MM.1S (cell line): ENCODE results near the gene CERS6.

ENCODE experiments used
- DNase-seq: peaks from one replicate; pipeline ENCODE4 v3.0.0-alpha.2; 2015
- H2AFZ ChIP-seq: fragments of 300-600 bp; sonication (generic); 2 replicates; pipeline ENCODE4 v1.6.0; 2016; ENCODE audit warnings: antibody characterized with exemption, low read length
- H3F3A ChIP-seq: fragments of 300-600 bp; sonication (generic); 2 replicates; pipeline ENCODE4 v1.6.1; 2016; ENCODE audit warnings: mild to moderate bottlenecking, antibody characterized with exemption, low read length, moderate library complexity, mixed read lengths; ENCODE audit not compliant: insufficient read depth
- H3K27ac ChIP-seq: fragments of 300-600 bp; sonication (generic); 2 replicates; pipeline ENCODE4 v1.5.1; 2016; ENCODE audit warnings: mild to moderate bottlenecking, low read length
- H3K27me3 ChIP-seq: fragments of 300-600 bp; sonication (generic); replicated peaks from 2 replicates; pipeline ENCODE4 v1.6.0; 2016; ENCODE audit warnings: low read length; ENCODE audit not compliant: insufficient read depth
- H3K36me3 ChIP-seq: fragments of 300-600 bp; sonication (generic); replicated peaks from 2 replicates; pipeline ENCODE4 v1.6.1; 2016; ENCODE audit warnings: mild to moderate bottlenecking, low read length, mixed read lengths; ENCODE audit not compliant: insufficient read depth
- H3K4me1 ChIP-seq: fragments of 300-600 bp; sonication (generic); 2 replicates; pipeline ENCODE4 v1.6.1; 2016; ENCODE audit warnings: low read length, mixed read lengths
- H3K4me2 ChIP-seq: fragments of 300-600 bp; sonication (generic); 2 replicates; pipeline ENCODE4 v1.6.0; 2016; ENCODE audit warnings: low read depth, low read length
- H3K4me3 ChIP-seq: fragments of 300-600 bp; sonication (generic); 2 replicates; pipeline ENCODE4 v1.5.1; 2016; ENCODE audit warnings: low read length, mixed read lengths
- H3K79me2 ChIP-seq: fragments of 300-600 bp; sonication (generic); 2 replicates; pipeline ENCODE4 v1.6.1; 2016; ENCODE audit warnings: mixed run types, low read length, mixed read lengths
- H3K9ac ChIP-seq: fragments of 300-600 bp; sonication (generic); 2 replicates; pipeline ENCODE4 v1.6.1; 2016; ENCODE audit warnings: low read length, mixed read lengths
- H3K9me2 ChIP-seq: fragments of 300-600 bp; sonication (generic); replicated peaks from 2 replicates; pipeline ENCODE4 v1.6.1; 2016; ENCODE audit warnings: mild to moderate bottlenecking, low read length, mixed read lengths; ENCODE audit not compliant: insufficient read depth
- H3K9me3 ChIP-seq: fragments of 300-600 bp; sonication (generic); replicated peaks from 2 replicates; pipeline ENCODE4 v1.6.1; 2016; ENCODE audit warnings: mild to moderate bottlenecking, low read length, mixed read lengths; ENCODE audit not compliant: insufficient read depth
- H4K20me1 ChIP-seq: fragments of 300-600 bp; sonication (generic); 2 replicates; pipeline ENCODE4 v1.6.1; 2016; ENCODE audit warnings: mild to moderate bottlenecking, low read length, moderate library complexity, mixed read lengths; ENCODE audit not compliant: insufficient read depth
- EZH2 ChIP-seq: fragments of 300-600 bp; sonication (generic); optimal IDR thresholded peaks from 2 replicates; pipeline ENCODE3; 2017; ENCODE audit warnings: low read depth, mild to moderate bottlenecking, antibody characterized with exemption, low read length, mixed read lengths
- EZH2phosphoT487 ChIP-seq: fragments of 300-600 bp; sonication (generic); IDR thresholded peaks from 2 replicates; pipeline ENCODE4 v1.6.1; 2018; ENCODE audit warnings: antibody characterized with exemption, low read length
- TF ChIP-seq, protein P1 (sequence below): fragments of 300-600 bp; sonication (generic); IDR thresholded peaks from 2 replicates; pipeline ENCODE4 v1.5.1; 2016; ENCODE audit warnings: antibody characterized with exemption, low read length, mixed read lengths

The CERS6 gene

DNA sequence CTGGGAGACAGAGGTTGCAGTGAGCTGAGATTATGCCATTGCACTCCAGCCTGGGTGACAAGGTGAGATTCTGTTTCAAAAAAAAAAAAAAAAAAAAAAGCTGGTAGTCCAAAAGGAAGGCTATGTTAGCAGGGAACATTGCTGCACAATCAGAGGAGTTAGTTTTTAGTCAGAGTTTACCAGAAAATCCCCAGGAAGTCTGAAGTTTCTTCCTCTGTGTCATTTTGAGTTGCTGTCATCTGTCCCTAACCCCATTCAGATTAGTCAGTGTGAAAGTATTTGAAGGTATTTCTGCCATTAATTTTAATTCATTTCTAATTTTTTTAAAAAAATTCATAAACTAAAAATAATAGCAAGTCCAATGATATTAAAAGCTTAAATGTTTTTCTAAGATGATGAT, 33.5 kb upstream of the CERS6 start:
- no peak for DNase-seq
- Histone ChIP-seq H3K4me2 (no peak overlapping the region), H4K20me1 (no peaks in the 10 kb centered on the region), H3F3A (no peaks in the 10 kb centered on the region), H2AFZ (no peak overlapping the region), H3K36me3 (no peaks in the 10 kb centered on the region), H3K27me3 (no peaks in the 10 kb centered on the region), H3K9me3 (no peaks in the 10 kb centered on the region), H3K9ac (no peak overlapping the region), H3K4me1 (no peaks in the 10 kb centered on the region), H3K4me3 (no peak overlapping the region), H3K79me2 (no peaks in the 10 kb centered on the region), H3K27ac (no peak overlapping the region), H3K9me2 (no peaks in the 10 kb centered on the region)
- TF ChIP-seq, protein P1, sequence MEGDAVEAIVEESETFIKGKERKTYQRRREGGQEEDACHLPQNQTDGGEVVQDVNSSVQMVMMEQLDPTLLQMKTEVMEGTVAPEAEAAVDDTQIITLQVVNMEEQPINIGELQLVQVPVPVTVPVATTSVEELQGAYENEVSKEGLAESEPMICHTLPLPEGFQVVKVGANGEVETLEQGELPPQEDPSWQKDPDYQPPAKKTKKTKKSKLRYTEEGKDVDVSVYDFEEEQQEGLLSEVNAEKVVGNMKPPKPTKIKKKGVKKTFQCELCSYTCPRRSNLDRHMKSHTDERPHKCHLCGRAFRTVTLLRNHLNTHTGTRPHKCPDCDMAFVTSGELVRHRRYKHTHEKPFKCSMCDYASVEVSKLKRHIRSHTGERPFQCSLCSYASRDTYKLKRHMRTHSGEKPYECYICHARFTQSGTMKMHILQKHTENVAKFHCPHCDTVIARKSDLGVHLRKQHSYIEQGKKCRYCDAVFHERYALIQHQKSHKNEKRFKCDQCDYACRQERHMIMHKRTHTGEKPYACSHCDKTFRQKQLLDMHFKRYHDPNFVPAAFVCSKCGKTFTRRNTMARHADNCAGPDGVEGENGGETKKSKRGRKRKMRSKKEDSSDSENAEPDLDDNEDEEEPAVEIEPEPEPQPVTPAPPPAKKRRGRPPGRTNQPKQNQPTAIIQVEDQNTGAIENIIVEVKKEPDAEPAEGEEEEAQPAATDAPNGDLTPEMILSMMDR, result no peak
- no peak for TF ChIP-seq EZH2phosphoT487
- TF ChIP-seq EZH2, result no peak

DNA sequence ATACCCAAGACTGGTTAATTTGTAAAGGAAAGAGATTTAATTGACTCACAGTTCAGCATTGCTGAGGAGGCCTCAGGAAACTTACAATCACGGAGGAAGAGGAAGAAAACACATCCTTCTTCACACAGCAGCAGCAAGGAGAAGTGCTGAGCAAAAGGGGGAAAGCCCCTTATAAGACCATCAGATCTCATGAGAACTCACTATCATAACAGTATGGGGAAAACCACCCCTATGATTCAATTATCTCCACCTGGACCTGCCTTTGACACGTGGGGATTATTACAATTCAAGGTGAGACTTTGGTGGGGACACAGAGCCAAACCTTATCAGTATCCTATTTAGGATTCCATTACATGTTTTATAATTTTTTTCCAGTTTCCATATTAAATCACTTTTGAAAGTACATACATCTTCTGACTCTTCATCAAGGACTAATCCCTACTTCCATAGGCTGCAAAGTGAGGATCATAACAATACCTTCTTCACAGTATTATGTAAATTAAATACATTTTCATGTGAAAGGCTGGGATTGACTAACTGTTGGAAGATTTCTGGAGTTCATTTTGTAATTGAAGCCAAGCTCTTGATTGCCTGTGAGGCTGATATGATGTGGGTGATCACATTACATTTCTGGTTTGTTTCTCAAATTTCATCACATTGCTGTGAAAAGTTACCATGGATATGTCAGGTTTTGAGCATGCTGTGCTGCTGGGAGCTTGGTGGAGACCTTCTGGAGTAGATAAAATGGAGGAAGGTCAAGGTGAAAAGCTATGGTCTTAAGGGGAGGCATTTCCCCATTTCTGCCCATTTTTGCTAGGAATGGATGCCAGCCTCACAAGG, 31.7 kb upstream of the CERS6 start:
- no peak overlapping the region for H3K9ac ChIP-seq
- H2AFZ ChIP-seq, result no peak overlapping the region
- H3K9me2 ChIP-seq, result no peaks in the 10 kb centered on the region
- H3K27me3 ChIP-seq, result no peaks in the 10 kb centered on the region
- no peaks in the 10 kb centered on the region for H3K9me3 ChIP-seq
- no peak overlapping the region for H3K4me3 ChIP-seq
- TF ChIP-seq, protein P1, result no peak
- no peak for TF ChIP-seq EZH2
- no peak for TF ChIP-seq EZH2phosphoT487
- H3F3A ChIP-seq, result no peaks in the 10 kb centered on the region
- H3K4me1 ChIP-seq, result no peaks in the 10 kb centered on the region
- no peaks in the 10 kb centered on the region for H3K79me2 ChIP-seq
- H4K20me1 ChIP-seq, result no peaks in the 10 kb centered on the region
- no peak overlapping the region for H3K27ac ChIP-seq
- no peak overlapping the region for H3K4me2 ChIP-seq
- no peak for DNase-seq
- no peaks in the 10 kb centered on the region for H3K36me3 ChIP-seq

DNA sequence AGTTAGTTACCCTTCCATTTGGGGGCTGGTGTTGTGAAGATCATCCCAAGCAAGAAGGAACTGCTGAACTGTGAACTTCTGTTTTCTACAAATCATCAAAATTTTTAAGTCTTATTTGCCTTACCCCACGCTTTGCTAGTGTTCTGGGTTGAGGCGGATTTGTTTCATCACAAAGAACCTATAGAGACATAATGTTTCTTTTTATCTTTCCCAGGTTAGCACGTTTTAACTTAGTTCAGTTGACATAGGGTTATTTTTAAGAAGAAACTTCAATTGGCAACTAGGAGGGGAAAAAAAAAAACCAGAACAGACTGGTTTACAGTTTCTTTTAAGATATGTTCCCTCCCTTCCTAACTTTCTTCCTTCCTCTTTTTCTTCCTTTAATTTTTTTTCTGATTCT, 31.1 kb upstream of the CERS6 start:
- no peak overlapping the region for H3K27ac ChIP-seq
- no peaks in the 10 kb centered on the region for H3K79me2 ChIP-seq
- no peak overlapping the region for H3K9ac ChIP-seq
- H3K4me1 ChIP-seq, result no peaks in the 10 kb centered on the region
- H3K27me3 ChIP-seq, result no peaks in the 10 kb centered on the region
- no peaks in the 10 kb centered on the region for H3K9me3 ChIP-seq
- no peaks in the 10 kb centered on the region for H3K36me3 ChIP-seq
- no peaks in the 10 kb centered on the region for H3F3A ChIP-seq
- H4K20me1 ChIP-seq, result no peaks in the 10 kb centered on the region
- no peak for DNase-seq
- H2AFZ ChIP-seq, result no peak overlapping the region
- H3K4me2 ChIP-seq, result no peak overlapping the region
- no peaks in the 10 kb centered on the region for H3K9me2 ChIP-seq
- no peak overlapping the region for H3K4me3 ChIP-seq
- no peak for TF ChIP-seq EZH2
- TF ChIP-seq EZH2phosphoT487, result no peak
- TF ChIP-seq, protein P1, result no peak
